ENCODE data around the gene NAB2. TPM values are rescaled to one million over a fixed set of nuclear protein-coding genes. Genes with fewer than 3 reads are reported as not detected.

NAB2 gene
- polyA plus RNA-seq, 1 of the 3 experiments (the other 2 are of a cell fraction), result 23.7 TPM

GRCh38 chr12:57095440-57095839 lies 6.5 kb downstream of the NAB2 start (continued):
- TF ChIP-seq USF2 (IDR thresholded peaks at IDR 0.05; ENCODE audit: borderline replicate concordance, low read depth, low read length), result no peak
- no peak for TF ChIP-seq EZH2phosphoT487 (IDR thresholded peaks at IDR 0.05; ENCODE audit: borderline replicate concordance, low read depth)
- no peak for TF ChIP-seq MAX (IDR thresholded peaks at IDR 0.05; ENCODE audit: low read depth)
- no peak for TF ChIP-seq GATA2 (CRISPR knock-in tag; IDR thresholded peaks at IDR 0.05)

- Histone ChIP-seq H3K4me2 (no peak overlapping the region), H3F3A (replicated peaks; ENCODE audit: insufficient read depth) (peaks cover 5% of the 10 kb centered on the region), H2AFZ (ENCODE audit: low read depth) (no peak overlapping the region), H3K4me1 (ENCODE audit: control insufficient read depth in 1 of 2, insufficient read depth in 2 of 2, low read depth in 1 of 2, low read length in 1 of 2) (peaks cover 4 to 12% of the 10 kb centered on the region in 2 experiments; a peak in 2 of 4 replicates), H3K9me2 (no peaks in the 10 kb centered on the region), H3K9ac (no peak overlapping the region), H3K27me3 (ENCODE audit: insufficient read depth) (no peaks in the 10 kb centered on the region), H3K4me3 (ENCODE audit: low read depth in 2 of 2, low read length in 1 of 2) (no peak overlapping the region), H3K9me3 (no peaks in the 10 kb centered on the region), H3K36me3 (replicated peaks in 1 of 2; ENCODE audit: control insufficient read depth in 1 of 2, insufficient read depth in 2 of 2, low read length in 1 of 2) (peaks cover 24 to 42% of the 10 kb centered on the region in 2 experiments), H4K20me1 (ENCODE audit: insufficient read depth) (peaks cover 27% of the 10 kb centered on the region), H3K27ac (ENCODE audit: low read depth in 2 of 2, low read length in 1 of 2) (peak overlapping the region in 1 of 2 experiments; percentile 43; a peak in 1 of 4 replicates), H3K79me2 (ENCODE audit: insufficient read depth) (peaks cover 18% of the 10 kb centered on the region)
- POLR2A ChIA-PET, result interaction anchor here (1.3 kb wide), 1 partner anchor 17 kb away, joined by 3 read pairs; the partner anchor contains the start of gene NEMP1
- peak; percentile 10 for DNase-seq
- TF ChIP-seq MAX (IDR thresholded peaks at IDR 0.05; ENCODE audit: low read depth) (no peak), TEAD4 (IDR thresholded peaks at IDR 0.05; ENCODE audit: borderline replicate concordance, insufficient read depth) (no peak), FOXM1 (IDR thresholded peaks at IDR 0.05; ENCODE audit: low read depth) (no peak), TAF1 (IDR thresholded peaks at IDR 0.05; ENCODE audit: borderline replicate concordance, low read depth, low read length) (no peak)
- over 99% methylated on average over 6 of the region's 6 CpGs for WGBS (ENCODE audit: low lambda C conversion rate)
- CTCF ChIA-PET, result interaction anchor here (0.9 to 23.2 kb wide), 6 partner anchors 16 to 88 kb away, joined by 4 to 339 read pairs (median 8); partner anchors contain the start of genes NEMP1 and STAT6
Observed at GRCh38 chr12:57096099-57096572, 7.2 kb downstream of the NAB2 start.

GRCh38 chr12:57096748-57097553 lies 8.0 kb downstream of the NAB2 start:
- Histone ChIP-seq H3K79me2 (ENCODE audit: insufficient read depth) (peaks cover 10% of the 10 kb centered on the region), H4K20me1 (ENCODE audit: insufficient read depth) (peaks cover 18% of the 10 kb centered on the region), H3K9me3 (no peaks in the 10 kb centered on the region), H3K4me3 (ENCODE audit: low read depth in 2 of 2, low read length in 1 of 2) (no peak overlapping the region), H3K4me1 (ENCODE audit: control insufficient read depth in 1 of 2, insufficient read depth in 2 of 2, low read depth in 1 of 2, low read length in 1 of 2) (peaks cover 0 to 12% of the 10 kb centered on the region in 2 experiments; a peak in 1 of 4 replicates), H2AFZ (ENCODE audit: low read depth) (no peak overlapping the region), H3K27ac (ENCODE audit: low read depth in 2 of 2, low read length in 1 of 2) (no peak overlapping the region; a peak in 1 of 4 replicates), H3K9me2 (no peaks in the 10 kb centered on the region), H3K27me3 (ENCODE audit: insufficient read depth) (no peaks in the 10 kb centered on the region), H3K9ac (no peak overlapping the region), H3K4me2 (no peak overlapping the region), H3F3A (replicated peaks; ENCODE audit: insufficient read depth) (peaks cover 5% of the 10 kb centered on the region), H3K36me3 (replicated peaks in 1 of 2; ENCODE audit: control insufficient read depth in 1 of 2, insufficient read depth in 2 of 2, low read length in 1 of 2) (peaks cover 18 to 34% of the 10 kb centered on the region in 2 experiments)
- peak; percentile 34 for DNase-seq
- WGBS (ENCODE audit: low lambda C conversion rate), result 82% methylated on average over 7 of the region's 8 CpGs
- ChIA-PET CTCF (interaction anchor here (0.9 to 23.2 kb wide), 8 partner anchors 15 to 88 kb away, joined by 3 to 339 read pairs (median 8); partner anchors contain the start of genes NEMP1 and STAT6), POLR2A (no interaction called here)
- TF ChIP-seq FOXJ3 (CRISPR knock-in tag; IDR thresholded peaks at IDR 0.05) (no peak), RXRA (IDR thresholded peaks at IDR 0.05; ENCODE audit: borderline replicate concordance, low read depth) (no peak), RFX5 (IDR thresholded peaks at IDR 0.05; ENCODE audit: low read length) (no peak), EP300 (IDR thresholded peaks at IDR 0.05; ENCODE audit: borderline replicate concordance in 1 of 2, low read depth in 1 of 2, low read length in 1 of 2) (no peak), YY1 (IDR thresholded peaks at IDR 0.05; ENCODE audit: low read depth) (no peak), USF1 (IDR thresholded peaks at IDR 0.05; ENCODE audit: borderline replicate concordance, low read depth) (no peak), EZH2phosphoT487 (IDR thresholded peaks at IDR 0.05; ENCODE audit: borderline replicate concordance, low read depth) (no peak), TCF12 (IDR thresholded peaks at IDR 0.05) (no peak), POLR2AphosphoS5 (IDR thresholded peaks at IDR 0.05; ENCODE audit: low read depth, low read length) (no peak), USF2 (IDR thresholded peaks at IDR 0.05; ENCODE audit: borderline replicate concordance, low read depth, low read length) (no peak), MEF2A (IDR thresholded peaks at IDR 0.05; ENCODE audit: borderline replicate concordance, low read depth) (no peak), MAX (IDR thresholded peaks at IDR 0.05; ENCODE audit: low read depth) (no peak), IRF3 (IDR thresholded peaks at IDR 0.05; ENCODE audit: low read depth, low read length) (no peak)
